Glutamatergic neuron (in vitro differentiated cells): ENCODE results near the gene CD200. TPM values are rescaled to one million over a fixed set of nuclear protein-coding genes. Genes with fewer than 3 reads are reported as not detected.

ENCODE experiments used
- DNase-seq: peaks from one replicate; pipeline ENCODE4 v3.0.0; 2022
- H3K27ac Mint-ChIP-seq: one replicate; pipeline ENCODE4 v1.8.0; 2020; ENCODE audit warnings: mild to moderate bottlenecking, mixed read lengths, inconsistent platforms; ENCODE audit not compliant: unreplicated experiment
- H3K27me3 Mint-ChIP-seq: one replicate; pipeline ENCODE4 v1.8.0; 2020; ENCODE audit warnings: mild to moderate bottlenecking, moderate library complexity, mixed read lengths, inconsistent platforms; ENCODE audit not compliant: unreplicated experiment
- H3K36me3 Mint-ChIP-seq: one replicate; pipeline ENCODE4 v1.8.0; 2020; ENCODE audit warnings: mild to moderate bottlenecking, mixed read lengths, inconsistent platforms; ENCODE audit not compliant: unreplicated experiment
- H3K4me1 Mint-ChIP-seq: one replicate; pipeline ENCODE4 v1.8.0; 2020; ENCODE audit warnings: mild to moderate bottlenecking, low read depth, mixed read lengths, inconsistent platforms; ENCODE audit not compliant: unreplicated experiment
- H3K4me3 Mint-ChIP-seq: one replicate; pipeline ENCODE4 v1.8.0; 2020; ENCODE audit warnings: mild to moderate bottlenecking, mixed read lengths, inconsistent platforms; ENCODE audit not compliant: unreplicated experiment
- H3K9me3 Mint-ChIP-seq: one replicate; pipeline ENCODE4 v1.8.0; 2020; ENCODE audit warnings: mild to moderate bottlenecking, moderate library complexity, mixed read lengths, inconsistent platforms; ENCODE audit not compliant: unreplicated experiment
- CTCF ChIP-seq: fragments of 200-600 bp; sonication (generic); IDR thresholded peaks from one replicate; pipeline ENCODE4 v1.5.0; 2021; ENCODE audit not compliant: partially characterized antibody, unreplicated experiment
- total RNA-seq: library from RNA; stranded (reverse); fragmentation: NEBNext Ultra II Directional; extraction: Animal tissue kit (Norgen Biotek cat#: 25700); gene quantifications from one replicate; pipeline ENCODE4 v1.2.1, GENCODE V29; 2021; ENCODE audit not compliant: unreplicated experiment

The CD200 gene
- total RNA-seq, 1 donor from 2014 or later: 67.9 TPM

GRCh38 chr3:112315791-112316190 is 17.2 kb upstream of the CD200 start:
- peaks cover 2% of the 10 kb centered on the region for H3K27me3 Mint-ChIP-seq
- no peak overlapping the region for H3K4me3 Mint-ChIP-seq
- no peak overlapping the region for H3K27ac Mint-ChIP-seq
- DNase-seq: no peak
- TF ChIP-seq CTCF: no peak
- H3K9me3 Mint-ChIP-seq: peaks cover 4% of the 10 kb centered on the region
- H3K36me3 Mint-ChIP-seq: peaks cover 5% of the 10 kb centered on the region
- H3K4me1 Mint-ChIP-seq: no peaks in the 10 kb centered on the region

GRCh38 chr3:112319516-112320276 is 13.3 kb upstream of the CD200 start:
- Mint-ChIP-seq H3K36me3 (peaks cover 5% of the 10 kb centered on the region), H3K4me1 (peaks cover 2% of the 10 kb centered on the region), H3K9me3 (peaks cover 2% of the 10 kb centered on the region), H3K4me3 (no peak overlapping the region), H3K27me3 (no peaks in the 10 kb centered on the region), H3K27ac (no peak overlapping the region)
- no peak for DNase-seq
- no peak for TF ChIP-seq CTCF

- Mint-ChIP-seq H3K27ac (no peak overlapping the region), H3K9me3 (no peaks in the 10 kb centered on the region), H3K36me3 (no peaks in the 10 kb centered on the region), H3K4me1 (peaks cover 2% of the 10 kb centered on the region), H3K4me3 (no peak overlapping the region), H3K27me3 (no peaks in the 10 kb centered on the region)
- TF ChIP-seq CTCF: no peak
- DNase-seq: no peak
These were observed 12.3 kb upstream of the CD200 start for GRCh38 chr3:112320691-112321090.

- Mint-ChIP-seq H3K27ac (no peak overlapping the region), H3K27me3 (no peaks in the 10 kb centered on the region), H3K4me1 (peaks cover 2% of the 10 kb centered on the region), H3K4me3 (no peak overlapping the region), H3K9me3 (no peaks in the 10 kb centered on the region), H3K36me3 (no peaks in the 10 kb centered on the region)
- no peak for DNase-seq
- TF ChIP-seq CTCF: no peak
These were observed 10.9 kb upstream of the CD200 start for GRCh38 chr3:112321867-112322652.
